HCT116 (cell line): Measurements from ENCODE around the gene WDR64.

ENCODE experiments used
- CTCF ChIP-seq, 3 experiments: fragments of 200-600 bp in 1 of 3; sonication (generic) in 1 of 3; IDR thresholded peaks in 2 of 3; conservative IDR thresholded peaks in 1 of 3; 2 replicates each; pipeline ENCODE4 v1.5.1; 2012 to 2017; ENCODE audit warnings: low read depth in 2 of 3, low read length in 2 of 3, antibody characterized with exemption in 1 of 3, borderline replicate concordance in 1 of 3, control low read depth in 1 of 3, mild to moderate bottlenecking in 1 of 3, mixed read lengths in 1 of 3, mixed run types in 1 of 3, moderate library complexity in 1 of 3; ENCODE audit not compliant: insufficient read depth in 1 of 3
- EZH2 ChIP-seq: fragments of 200-600 bp; sonication (generic); IDR thresholded peaks from 2 replicates; pipeline ENCODE4 v1.6.1; 2017; ENCODE audit warnings: antibody characterized with exemption, mixed run types
- EZH2phosphoT487 ChIP-seq: fragments of 200-600 bp; IDR thresholded peaks from 2 replicates; pipeline ENCODE4 v1.6.1; 2018; ENCODE audit warnings: antibody characterized with exemption, borderline replicate concordance
- FOSL1 ChIP-seq: IDR thresholded peaks from 2 replicates; pipeline ENCODE4 v1.6.1; 2012; ENCODE audit warnings: low read depth
- POLR2A ChIP-seq: IDR thresholded peaks from 2 replicates; pipeline ENCODE4 v1.7.0; 2011; ENCODE audit warnings: borderline replicate concordance; ENCODE audit not compliant: insufficient read depth, insufficient read length; ENCODE audit errors: extremely low read depth

GRCh38 chr1:241844593-241844992 lies 192.5 kb downstream of the WDR64 start:
- TF ChIP-seq CTCF (IDR thresholded peaks at IDR 0.05 in 2 of 3, conservative IDR thresholded peaks at IDR 0.05 in 1 of 3; ENCODE audit: borderline replicate concordance in 1 of 3, insufficient read depth in 1 of 3, low read depth in 2 of 3, low read length in 2 of 3) (no peak), FOSL1 (no peak), POLR2A (no peak), EZH2phosphoT487 (no peak), EZH2 (no peak)
